ENCODE data around the gene APBB2.

DNA sequence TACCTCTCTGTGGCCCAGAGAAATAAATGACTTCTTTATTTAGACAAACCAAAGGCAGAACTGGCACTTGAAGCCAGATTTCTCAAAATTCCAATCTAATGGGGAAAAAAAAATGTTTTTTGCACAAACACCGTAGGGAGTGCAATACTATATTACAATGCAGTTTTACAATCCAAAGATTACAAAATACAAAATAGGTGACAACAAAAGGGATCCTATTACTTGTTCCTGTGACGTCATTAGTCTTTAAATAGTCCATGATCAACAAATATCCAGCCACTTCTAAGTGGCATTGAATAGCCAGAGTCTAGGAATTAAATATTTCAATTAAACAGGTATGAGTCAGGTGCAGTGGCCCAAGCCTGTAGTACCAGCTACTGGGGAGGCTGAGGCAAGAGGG is 3.0 kb upstream of the APBB2 start:
- TF ChIP-seq, protein P1, sequence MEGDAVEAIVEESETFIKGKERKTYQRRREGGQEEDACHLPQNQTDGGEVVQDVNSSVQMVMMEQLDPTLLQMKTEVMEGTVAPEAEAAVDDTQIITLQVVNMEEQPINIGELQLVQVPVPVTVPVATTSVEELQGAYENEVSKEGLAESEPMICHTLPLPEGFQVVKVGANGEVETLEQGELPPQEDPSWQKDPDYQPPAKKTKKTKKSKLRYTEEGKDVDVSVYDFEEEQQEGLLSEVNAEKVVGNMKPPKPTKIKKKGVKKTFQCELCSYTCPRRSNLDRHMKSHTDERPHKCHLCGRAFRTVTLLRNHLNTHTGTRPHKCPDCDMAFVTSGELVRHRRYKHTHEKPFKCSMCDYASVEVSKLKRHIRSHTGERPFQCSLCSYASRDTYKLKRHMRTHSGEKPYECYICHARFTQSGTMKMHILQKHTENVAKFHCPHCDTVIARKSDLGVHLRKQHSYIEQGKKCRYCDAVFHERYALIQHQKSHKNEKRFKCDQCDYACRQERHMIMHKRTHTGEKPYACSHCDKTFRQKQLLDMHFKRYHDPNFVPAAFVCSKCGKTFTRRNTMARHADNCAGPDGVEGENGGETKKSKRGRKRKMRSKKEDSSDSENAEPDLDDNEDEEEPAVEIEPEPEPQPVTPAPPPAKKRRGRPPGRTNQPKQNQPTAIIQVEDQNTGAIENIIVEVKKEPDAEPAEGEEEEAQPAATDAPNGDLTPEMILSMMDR (IDR thresholded peaks at IDR 0.05), result no peak
- no peak for TF ChIP-seq EP300 (IDR thresholded peaks at IDR 0.05)

Data from tibial nerve (tissue), 4 donors.